Measurements from ENCODE around the gene SLC23A2. TPM values are rescaled to one million over a fixed set of nuclear protein-coding genes. Genes with fewer than 3 reads are reported as not detected.
A peak's percentile ranks its signal among the peaks of the same experiment; 100 is the strongest.

The SLC23A2 gene
- total RNA-seq, 2 donors from 2014 or later, result 12.3 to 13.7 TPM

DNA sequence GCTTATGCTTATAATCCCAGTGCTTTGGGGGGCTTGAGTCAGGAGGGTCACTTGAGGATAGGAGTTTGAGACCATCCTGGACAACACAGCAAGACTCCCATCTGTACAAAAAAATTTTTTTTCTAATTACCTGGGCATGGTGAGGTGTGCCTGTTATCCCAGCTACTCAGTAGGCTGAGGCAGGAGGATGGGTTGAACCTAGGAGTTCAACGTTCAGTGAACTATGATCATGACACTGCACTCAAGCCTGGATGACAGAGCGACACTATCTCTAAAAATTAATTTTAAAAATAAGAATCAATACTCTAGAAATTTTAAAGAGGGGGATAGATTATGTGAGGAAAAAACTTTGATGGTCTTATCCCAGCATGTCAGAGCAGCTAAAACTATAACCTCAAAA, 44.1 kb downstream of the SLC23A2 start:
- Histone ChIP-seq H3K4me1 (ENCODE audit: control insufficient read depth, insufficient read depth, low read length) (no peaks in the 10 kb centered on the region), H3K27me3 (ENCODE audit: control insufficient read depth, insufficient read depth, low read length, poor library complexity, severe bottlenecking) (no peaks in the 10 kb centered on the region), H3K9ac (ENCODE audit: extremely low read depth, low read length, poor library complexity, severe bottlenecking) (no peak overlapping the region), H3K9me3 (ENCODE audit: control insufficient read depth, low read length) (no peaks in the 10 kb centered on the region), H3K36me3 (ENCODE audit: control insufficient read depth, insufficient read depth, low read length) (no peaks in the 10 kb centered on the region), H3K27ac (ENCODE audit: low read depth, low read length) (no peak overlapping the region), H3K4me3 (ENCODE audit: low read length) (no peak overlapping the region)
- H3K4me3 Mint-ChIP-seq, result no peak overlapping the region
- WGBS, 2 experiments (ENCODE audit: insufficient coverage in 1 of 2, insufficient read length in 1 of 2), result 100% methylated on average over 1 of the region's 2 CpGs; no CpG with 5 or more reads in 1 of the 2 experiments
- TF ChIP-seq, protein P1, sequence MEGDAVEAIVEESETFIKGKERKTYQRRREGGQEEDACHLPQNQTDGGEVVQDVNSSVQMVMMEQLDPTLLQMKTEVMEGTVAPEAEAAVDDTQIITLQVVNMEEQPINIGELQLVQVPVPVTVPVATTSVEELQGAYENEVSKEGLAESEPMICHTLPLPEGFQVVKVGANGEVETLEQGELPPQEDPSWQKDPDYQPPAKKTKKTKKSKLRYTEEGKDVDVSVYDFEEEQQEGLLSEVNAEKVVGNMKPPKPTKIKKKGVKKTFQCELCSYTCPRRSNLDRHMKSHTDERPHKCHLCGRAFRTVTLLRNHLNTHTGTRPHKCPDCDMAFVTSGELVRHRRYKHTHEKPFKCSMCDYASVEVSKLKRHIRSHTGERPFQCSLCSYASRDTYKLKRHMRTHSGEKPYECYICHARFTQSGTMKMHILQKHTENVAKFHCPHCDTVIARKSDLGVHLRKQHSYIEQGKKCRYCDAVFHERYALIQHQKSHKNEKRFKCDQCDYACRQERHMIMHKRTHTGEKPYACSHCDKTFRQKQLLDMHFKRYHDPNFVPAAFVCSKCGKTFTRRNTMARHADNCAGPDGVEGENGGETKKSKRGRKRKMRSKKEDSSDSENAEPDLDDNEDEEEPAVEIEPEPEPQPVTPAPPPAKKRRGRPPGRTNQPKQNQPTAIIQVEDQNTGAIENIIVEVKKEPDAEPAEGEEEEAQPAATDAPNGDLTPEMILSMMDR (conservative IDR thresholded peaks at IDR 0.05), result no peak
- peaks cover 7% of the 10 kb centered on the region for H3K4me1 Mint-ChIP-seq
- no peak overlapping the region for H3K27ac Mint-ChIP-seq
- no peaks in the 10 kb centered on the region for H3K27me3 Mint-ChIP-seq (ENCODE audit: insufficient read depth)
- no peaks in the 10 kb centered on the region for H3K9me3 Mint-ChIP-seq
- H3K36me3 Mint-ChIP-seq (ENCODE audit: low read depth), result no peaks in the 10 kb centered on the region
- no peak for DNase-seq

DNA sequence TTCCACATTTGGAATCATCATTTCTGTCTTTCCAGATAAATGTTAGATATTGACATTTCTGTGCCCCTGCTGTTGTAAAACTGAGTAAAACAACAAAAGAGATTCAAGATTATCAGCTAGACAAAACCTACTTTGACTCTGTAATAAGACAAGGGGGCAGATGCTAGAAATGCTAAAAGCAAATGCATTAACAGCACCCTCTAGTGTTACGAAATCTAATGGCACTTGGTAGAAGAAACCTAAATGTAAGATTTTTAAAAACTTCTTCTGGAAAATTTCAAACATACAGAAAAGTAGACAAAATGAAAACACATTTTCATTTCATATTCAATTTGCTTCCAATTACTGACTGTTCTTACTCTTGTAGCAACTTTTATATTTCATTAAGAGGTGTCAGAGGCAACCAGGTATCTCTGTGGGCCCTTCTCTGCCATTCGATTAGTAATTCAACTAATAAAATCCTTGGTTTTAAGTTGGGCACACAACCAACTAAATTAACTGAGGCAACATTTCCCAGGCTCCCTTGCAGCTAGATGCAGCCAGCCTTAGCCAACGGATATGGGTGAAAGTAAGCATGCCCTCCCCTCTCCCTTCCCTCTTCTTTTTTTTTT, 45.0 kb downstream of the SLC23A2 start:
- 66 to 89% methylated on average over 1 to 3 of the region's 3 CpGs for WGBS, 2 experiments (ENCODE audit: insufficient coverage in 1 of 2, insufficient read length in 1 of 2)
- no peaks in the 10 kb centered on the region for H3K4me1 Mint-ChIP-seq

DNA sequence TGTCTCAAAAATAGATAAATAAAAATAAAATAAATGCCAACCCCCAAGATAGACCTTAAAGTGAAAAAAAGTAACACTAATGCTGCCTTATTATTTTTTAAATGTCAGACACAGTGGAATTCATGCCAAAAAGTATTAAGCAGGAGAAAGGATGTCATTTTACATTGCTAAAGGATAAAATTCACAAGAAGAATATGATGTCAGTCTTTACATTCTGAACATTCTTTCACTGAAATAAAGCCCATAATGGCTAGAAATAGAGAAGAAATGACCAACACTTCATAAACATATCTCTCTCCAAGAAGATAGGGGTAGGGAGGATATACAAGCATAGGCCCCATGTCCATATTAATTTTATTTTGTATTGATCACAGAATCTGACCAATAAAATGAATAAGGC, 47.4 kb downstream of the SLC23A2 start:
- Mint-ChIP-seq H3K4me3 (no peak overlapping the region), H3K27me3 (ENCODE audit: insufficient read depth) (no peaks in the 10 kb centered on the region), H3K36me3 (ENCODE audit: low read depth) (no peaks in the 10 kb centered on the region), H3K4me1 (peaks cover 1% of the 10 kb centered on the region), H3K27ac (no peak overlapping the region), H3K9me3 (no peaks in the 10 kb centered on the region)
- Histone ChIP-seq H3K27ac (ENCODE audit: low read depth, low read length) (no peak overlapping the region), H3K4me1 (ENCODE audit: control insufficient read depth, insufficient read depth, low read length) (no peaks in the 10 kb centered on the region), H3K9me3 (ENCODE audit: control insufficient read depth, low read length) (no peaks in the 10 kb centered on the region), H3K9ac (ENCODE audit: extremely low read depth, low read length, poor library complexity, severe bottlenecking) (no peak overlapping the region), H3K27me3 (ENCODE audit: control insufficient read depth, insufficient read depth, low read length, poor library complexity, severe bottlenecking) (no peaks in the 10 kb centered on the region), H3K36me3 (ENCODE audit: control insufficient read depth, insufficient read depth, low read length) (no peaks in the 10 kb centered on the region), H3K4me3 (ENCODE audit: low read length) (no peak overlapping the region)
- no peak for DNase-seq
- TF ChIP-seq, protein P1 (conservative IDR thresholded peaks at IDR 0.05), result no peak

More for the DNA sequence above, 45.0 kb downstream of the SLC23A2 start:
- no peak for DNase-seq
- Histone ChIP-seq H3K9ac (ENCODE audit: extremely low read depth, low read length, poor library complexity, severe bottlenecking) (no peak overlapping the region), H3K4me1 (ENCODE audit: control insufficient read depth, insufficient read depth, low read length) (no peaks in the 10 kb centered on the region), H3K27ac (ENCODE audit: low read depth, low read length) (no peak overlapping the region), H3K27me3 (ENCODE audit: control insufficient read depth, insufficient read depth, low read length, poor library complexity, severe bottlenecking) (no peaks in the 10 kb centered on the region), H3K4me3 (ENCODE audit: low read length) (no peak overlapping the region), H3K36me3 (ENCODE audit: control insufficient read depth, insufficient read depth, low read length) (no peaks in the 10 kb centered on the region), H3K9me3 (ENCODE audit: control insufficient read depth, low read length) (no peaks in the 10 kb centered on the region)
- H3K27me3 Mint-ChIP-seq (ENCODE audit: insufficient read depth), result no peaks in the 10 kb centered on the region
- H3K9me3 Mint-ChIP-seq, result no peaks in the 10 kb centered on the region
- TF ChIP-seq, protein P1 (conservative IDR thresholded peaks at IDR 0.05), result peak; percentile 92
- no peak overlapping the region for H3K4me3 Mint-ChIP-seq
- no peak overlapping the region for H3K27ac Mint-ChIP-seq
- H3K36me3 Mint-ChIP-seq (ENCODE audit: low read depth), result no peaks in the 10 kb centered on the region

All from endodermal cell (in vitro differentiated cells).